ENCODE data around the gene ABHD14A.
"Not testable (repeated sequence)": the region's sequence is repeated elsewhere in the genome, so short reads cannot be mapped to it uniquely, and the experiment has no call there.

The ABHD14A gene

DNA sequence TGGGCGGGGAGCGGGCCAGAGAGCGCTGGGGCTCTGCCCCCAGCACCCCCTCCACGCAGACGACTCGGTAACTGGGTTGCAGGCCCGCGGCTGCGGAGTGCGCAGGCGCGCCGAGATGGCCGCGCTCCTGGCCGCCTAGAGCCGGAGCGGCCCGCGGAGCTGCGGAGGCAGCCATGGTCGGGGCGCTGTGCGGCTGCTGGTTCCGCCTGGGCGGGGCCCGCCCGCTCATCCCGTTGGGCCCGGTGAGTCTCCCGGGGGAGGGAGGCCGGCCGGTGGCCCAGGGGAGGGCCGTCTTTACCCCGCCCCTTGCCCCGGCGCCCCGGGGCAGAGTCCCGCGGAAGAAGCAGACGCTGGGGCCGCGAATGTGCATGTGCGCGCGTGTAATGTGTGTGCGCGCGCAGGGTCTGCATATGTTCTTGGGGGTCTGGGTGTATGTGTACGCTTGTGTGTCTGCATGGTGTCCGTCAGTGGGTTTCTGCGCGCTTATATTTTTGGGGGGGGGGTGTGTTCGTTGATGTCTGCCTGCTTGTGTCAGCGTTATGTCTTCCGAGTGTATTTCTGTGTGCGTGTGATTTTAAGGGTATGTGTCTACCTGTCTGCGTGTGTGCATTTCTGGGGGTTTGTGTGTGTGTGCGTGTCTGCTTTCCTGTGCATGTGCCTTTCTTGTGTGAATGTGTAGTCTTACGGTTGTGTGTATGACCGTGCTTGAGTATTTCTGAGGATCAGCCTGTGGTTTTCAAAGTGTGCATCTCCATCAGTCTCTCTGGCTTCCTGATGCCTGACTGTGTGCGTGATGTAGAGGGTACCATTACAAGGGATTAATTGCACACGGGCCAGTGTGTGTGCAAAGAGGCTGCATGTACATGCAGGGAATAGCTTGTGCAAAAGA lies at the start of gene ABHD14A:
ABHD14A (plus strand) TSS at position 102 of the 889 bp plus-strand sequence; CDS start at position 174, 72 bp downstream.
- peak; percentile 66 for DNase-seq (ENCODE audit: low spot score)

DNA sequence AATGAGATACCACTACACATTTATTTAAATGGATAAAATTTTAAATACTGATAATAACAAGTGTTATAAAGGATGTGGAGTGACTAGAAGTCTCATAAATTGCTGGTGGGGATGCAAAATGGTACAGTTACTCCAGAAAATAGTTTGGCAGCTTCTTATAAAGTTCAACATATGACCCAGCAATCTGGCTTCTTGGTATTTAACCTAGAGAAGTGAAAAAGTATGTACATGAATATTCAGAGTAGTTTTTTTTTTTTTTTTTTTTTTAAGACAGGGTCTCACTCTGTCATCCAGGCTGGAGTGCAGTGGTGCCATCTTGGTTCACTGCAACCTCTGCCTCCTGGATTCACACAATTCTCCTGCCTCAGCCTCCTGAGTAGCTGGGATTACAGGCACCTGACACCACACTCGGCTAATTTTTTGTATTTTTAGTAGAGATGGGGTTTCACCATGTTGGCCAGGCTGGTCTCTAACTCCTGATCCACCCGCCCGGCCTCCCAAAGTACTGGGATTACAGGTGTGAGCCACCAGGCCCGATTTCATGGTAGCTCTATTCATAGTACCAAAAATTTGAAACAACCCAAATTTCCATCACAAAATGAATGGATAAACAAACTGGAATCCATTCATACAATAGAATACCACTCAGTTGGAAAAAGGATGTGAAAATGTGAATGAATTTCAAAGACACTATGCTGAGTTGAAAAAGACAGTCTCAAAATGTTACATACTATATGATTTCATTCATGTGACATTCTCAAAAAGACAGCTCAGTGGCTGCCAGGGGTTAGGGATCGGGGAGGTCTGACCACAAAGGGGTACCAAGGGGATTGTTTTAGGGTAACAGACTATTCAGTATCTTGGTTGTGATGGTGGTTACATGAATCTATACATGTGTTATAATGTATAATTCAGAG lies 47.5 kb upstream of the ABHD14A start:
- DNase-seq (ENCODE audit: low spot score), result no peak

DNA sequence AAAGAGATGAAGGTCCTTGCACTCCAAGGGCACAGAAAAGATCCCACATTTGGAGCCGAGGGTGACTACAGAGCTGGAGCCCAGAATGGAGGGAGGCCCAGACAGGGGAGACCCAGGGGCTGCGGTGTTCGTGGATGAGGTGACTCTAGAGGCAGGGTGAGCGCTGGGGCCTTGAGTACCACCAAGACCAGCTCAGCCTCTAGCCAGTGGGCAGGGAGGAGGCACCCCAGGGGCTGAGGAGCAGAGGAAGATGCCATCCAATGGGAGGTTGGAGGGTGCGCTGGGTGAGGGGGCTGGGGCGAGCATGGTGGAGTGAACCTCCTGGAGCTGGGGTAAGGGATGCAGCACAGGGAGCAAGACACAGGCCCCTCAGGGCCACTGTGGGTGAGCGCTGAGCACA lies 46.4 kb upstream of the ABHD14A start:
- DNase-seq (ENCODE audit: low spot score), result no peak

DNA sequence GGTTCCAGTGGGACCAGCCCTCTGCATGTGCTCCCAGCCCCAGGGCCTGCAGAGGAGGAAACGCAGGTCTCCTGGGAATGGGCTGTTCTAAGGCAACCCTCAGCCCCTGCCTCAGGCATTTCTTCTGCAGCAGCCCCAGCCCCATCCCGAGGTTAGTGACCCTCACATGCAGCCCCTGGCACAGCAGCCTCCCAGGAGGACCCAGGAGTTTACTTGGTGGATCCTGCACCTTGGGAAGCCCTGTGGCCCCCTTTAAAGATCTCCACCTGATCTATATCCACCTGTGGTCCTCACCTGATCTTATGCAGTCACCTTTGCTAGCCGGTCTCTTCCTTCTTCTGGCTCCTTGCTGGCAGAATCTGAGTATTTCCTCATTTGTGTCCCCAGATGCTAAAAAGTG lies 45.9 kb upstream of the ABHD14A start:
- not testable (repeated sequence) for DNase-seq (ENCODE audit: low spot score)

DNA sequence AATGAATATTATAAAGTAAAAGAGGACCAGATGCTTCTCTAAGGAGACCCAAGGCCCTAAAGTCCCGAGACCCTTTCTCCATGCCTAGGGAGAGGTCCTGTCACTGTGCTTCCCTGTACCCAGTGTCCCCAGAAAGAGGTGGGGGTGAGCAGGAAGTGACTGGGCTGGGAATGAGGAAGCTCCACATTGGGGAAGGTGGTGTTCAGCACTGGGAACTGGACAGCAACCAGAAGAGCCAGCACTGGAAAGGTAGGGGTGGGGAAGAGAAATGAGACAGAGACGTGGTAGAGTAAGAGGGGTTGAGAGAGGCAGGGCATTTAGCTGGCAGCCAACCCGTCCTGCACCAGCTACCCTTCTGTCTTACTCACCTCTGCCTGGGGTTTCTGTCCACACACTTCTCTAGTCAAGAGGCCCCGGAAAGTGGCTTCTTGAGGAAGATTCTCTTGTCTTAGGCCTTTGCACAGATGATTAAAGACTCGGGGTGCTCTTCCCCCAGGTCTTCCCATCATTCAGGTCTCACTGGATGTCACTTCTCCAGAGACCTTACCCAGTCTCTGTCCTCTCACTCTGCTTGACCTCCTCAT lies 45.4 kb upstream of the ABHD14A start:
- no peak for DNase-seq (ENCODE audit: low spot score)

DNA sequence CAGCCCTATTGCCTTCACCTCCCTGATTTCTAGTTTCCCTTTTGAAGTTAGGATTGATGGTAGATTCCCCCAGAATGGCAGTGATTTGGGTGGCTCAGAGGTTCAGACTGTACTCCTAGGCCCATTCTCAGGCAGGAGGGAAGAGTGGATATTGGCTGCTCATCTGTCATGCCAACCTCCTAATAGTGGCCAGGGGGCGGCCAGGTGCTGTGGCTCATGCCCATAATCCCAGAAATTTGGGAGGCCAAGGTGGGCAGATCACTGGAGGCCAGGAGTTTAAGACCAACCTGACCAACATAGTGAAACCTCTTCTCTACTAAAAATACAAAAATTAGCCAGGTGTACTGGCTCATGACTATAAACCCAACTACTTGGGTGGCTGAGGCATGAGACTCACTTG lies 44.4 kb upstream of the ABHD14A start:
- no peak for DNase-seq (ENCODE audit: low spot score)

DNA sequence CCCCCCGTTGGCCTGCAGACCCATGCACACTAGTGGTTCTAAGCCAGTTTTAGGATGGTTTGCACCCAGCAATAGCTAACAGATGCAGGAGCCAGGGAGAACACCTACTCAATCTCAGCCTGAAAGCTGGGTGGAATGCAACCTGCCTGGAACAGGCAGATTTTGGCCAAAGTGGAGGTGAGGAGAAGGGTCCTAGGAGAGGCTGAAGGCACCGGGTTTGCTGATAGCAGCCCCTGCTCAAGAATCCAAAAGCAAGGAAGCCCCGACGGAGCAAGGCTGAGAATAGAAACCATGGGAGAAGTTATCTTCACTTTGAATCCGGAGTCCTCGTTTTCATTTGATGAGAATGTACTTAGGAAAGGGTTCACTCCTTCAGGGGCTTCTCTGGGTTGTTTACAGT lies 43.1 kb upstream of the ABHD14A start:
- DNase-seq (ENCODE audit: low spot score), result no peak

DNA sequence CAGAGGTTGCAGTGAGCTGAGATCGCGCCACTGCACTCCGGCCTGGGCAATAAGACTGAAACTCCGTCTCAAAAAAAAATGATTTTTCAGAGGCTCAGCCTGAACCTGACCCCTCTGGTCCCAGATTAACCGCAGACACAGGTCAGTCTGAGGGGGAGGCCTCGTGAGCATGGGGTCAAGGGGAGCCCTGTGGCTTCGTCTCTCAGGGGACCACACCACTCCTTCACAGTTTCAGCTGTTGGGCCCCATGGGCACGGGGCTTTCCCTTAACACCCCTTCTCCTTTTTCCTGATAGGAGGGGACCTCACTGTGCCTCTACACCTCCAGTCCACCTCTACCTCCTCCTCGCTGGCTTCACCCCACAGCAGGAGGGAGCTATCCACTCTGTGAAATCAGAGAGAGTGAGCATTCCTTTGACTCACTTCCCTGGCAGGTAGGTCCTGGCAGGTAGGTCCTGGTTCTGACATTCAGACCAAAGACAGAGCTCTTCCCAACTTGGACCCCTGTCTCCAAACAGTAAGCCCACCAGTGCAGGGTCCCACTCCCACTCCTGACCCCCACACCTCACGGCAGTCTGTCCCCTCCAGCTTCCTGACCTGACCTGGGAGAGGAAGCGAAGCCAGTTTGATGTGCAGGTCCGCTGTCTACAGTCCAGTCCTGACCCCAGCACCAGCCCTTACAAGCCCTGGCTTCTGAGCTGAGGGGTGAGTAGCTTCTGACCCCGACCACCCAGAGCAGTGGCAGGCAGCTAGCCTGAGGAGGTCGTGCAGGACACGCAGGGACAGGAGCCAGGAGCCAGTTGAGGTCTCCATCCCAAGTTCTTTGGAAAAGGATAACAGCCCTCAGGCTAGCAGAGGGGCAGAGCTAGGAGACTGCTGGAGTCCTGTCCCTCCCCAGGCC lies 42.1 kb upstream of the ABHD14A start:
- DNase-seq (ENCODE audit: low spot score), result no peak

DNA sequence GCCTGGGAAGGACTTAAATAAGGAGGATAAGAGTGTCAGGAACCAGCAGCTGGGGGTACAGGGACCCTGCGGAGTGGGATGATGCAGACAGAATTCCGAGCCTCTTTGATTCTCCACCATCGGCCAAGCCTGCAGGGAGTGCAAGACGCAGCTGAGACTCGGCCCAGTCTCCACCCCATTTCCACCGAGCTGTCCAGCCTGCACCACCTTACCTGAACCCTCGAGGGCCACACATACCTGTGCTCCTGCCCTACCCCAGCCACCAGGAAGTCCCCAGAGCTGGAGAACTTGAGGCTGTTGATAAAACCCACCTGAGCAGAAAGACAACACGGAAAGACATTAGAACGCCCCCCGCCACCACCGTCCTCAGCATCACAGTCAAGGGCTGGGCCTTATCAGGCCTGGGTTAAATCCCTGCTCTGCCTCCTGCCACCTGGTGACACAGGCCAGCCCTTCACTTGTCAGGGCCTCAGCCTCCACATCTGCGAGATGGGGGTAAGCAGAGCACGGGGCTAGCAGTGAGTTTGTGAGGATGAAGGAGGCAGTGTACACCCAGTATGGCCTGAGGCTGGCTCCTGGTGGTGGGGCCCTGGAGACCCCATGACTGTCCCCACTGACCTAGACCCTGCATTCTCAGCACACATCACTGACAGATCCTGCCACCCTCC lies 41.3 kb upstream of the ABHD14A start:
- DNase-seq (ENCODE audit: low spot score), result no peak

DNA sequence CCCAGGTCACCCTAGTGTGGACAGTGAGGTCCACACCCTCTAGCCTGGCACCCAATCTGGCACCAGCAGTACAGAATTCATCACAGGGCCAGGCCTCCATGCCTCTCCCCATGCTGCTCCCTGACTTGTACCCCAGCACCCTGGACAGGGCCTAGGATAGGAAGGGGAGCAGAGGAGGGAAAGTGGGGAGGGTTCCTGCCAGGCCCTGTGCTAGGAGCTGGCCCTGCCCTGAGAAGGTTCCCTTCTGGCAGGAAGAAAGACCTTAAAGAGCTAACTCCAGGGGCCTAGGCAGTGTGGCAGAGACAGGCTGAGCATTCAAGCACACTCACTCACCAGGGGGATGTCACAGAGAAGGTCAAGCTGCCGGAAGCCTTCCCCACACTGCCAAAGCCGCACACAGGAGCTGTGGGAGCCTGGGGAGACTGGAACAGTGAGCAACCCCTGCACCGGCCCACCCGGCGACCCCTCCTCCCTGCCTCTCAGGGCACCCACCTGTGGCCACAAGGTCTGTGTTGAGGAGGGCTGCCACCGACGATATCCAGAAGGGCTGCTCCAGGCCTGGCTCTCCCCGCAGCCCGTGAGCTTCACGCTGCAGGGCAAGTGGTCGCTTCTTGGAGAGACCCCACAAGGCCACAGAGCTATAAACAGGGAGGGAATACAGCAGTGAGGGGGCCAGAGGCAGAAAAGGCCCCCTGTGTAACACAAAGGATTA lies 40.6 kb upstream of the ABHD14A start:
- DNase-seq (ENCODE audit: low spot score), result no peak

DNA sequence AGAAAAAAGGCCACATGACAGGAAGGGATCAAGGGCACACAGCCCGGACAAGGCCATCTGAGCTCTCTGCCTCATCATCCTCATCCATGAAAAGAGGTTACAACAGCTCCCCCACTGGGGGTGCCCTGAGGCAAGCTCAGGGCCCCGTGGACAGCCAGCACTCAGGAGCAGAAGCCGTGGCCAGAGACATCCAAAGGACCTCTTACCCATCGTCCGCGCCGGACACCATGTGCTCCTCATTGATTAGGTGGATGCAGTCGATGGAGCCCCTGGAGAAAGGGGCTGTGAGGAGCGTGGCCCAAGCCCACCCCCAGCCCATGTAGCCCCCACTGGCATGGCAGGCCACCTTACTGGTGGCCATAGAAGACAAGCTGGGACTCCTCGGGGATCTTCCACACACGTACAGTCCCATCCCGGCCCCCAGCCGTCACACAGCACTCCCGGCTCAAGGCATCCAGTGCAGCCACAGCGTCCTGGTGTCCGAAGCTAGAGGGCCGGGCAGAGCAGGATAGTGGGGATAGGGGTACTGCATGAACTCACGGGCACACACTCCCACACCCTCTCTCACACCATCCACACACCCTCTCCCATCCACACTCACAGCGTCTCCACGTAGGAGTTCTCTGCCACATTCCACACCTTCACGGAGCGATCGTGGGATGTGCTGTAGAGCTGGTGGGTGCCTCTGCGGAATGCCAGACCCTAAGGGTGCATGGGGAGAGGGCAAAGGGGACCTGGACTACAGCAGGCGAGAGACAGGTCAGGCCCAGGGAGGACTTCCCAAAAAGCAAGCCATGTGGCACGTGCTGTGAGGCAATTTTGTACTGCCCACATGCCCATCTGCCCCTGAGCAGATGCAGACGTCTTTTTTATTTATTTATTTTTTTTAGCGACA lies 39.6 kb upstream of the ABHD14A start:
- DNase-seq (ENCODE audit: low spot score), result no peak

DNA sequence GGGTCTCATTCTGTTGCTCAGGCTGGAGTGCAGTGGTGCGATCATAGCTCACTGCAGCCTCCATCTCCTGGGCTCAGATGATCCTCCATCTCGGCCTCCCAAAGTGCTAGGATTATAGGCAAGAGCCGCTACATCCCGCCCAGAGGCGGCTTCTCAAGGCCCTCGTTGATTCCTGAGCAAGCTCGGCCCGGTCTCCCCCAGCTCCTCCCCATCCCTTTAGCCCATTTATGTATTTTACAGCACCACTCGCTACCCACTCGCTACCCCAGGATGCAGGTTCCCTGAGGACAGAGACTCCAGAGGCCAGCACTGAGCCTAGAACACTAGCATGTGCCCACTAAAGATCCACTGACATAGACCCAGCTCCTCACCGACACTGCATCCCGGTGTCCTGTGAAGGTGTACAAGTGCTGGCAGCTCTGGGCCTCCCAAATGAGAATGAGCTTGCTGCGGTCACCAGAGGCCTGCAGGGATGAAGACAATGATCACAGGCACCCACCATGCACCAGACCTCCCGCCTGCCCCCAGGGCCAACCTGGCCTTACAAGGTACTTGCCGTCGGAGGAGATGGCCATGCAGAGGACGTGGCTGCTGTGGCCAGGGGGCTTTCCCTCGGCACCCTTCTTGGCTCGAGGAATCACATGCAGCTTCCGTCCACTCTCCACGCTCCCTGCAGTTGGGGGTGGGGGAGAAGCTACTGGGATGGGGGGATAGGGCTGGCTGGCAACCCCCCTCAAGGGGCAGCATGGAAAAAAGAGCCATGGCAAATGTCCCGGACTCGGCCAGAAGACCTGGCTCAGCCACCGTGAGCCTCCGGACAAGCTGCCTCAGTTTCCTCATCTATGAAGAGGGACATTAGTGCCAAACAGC lies 38.7 kb upstream of the ABHD14A start:
- no peak for DNase-seq (ENCODE audit: low spot score)

DNA sequence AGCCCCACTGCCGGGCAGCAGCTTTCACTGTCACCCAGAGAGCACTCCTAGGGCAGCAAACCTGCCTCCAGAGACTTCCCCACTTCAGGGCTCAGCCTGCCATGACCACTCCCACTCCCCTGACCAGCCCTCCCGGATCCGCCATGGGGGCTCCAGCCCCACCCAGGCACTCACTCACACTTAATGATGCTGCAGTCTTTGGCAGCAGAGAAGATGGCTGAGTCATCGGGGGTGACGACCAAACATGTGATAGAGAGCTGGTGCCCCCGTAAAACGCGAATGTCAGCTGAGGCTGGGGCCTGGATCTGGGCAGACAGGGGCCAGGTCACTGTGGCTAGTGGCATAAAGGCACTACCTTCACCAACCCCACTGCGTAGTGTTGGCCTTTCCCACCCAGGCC lies 37.9 kb upstream of the ABHD14A start:
- DNase-seq (ENCODE audit: low spot score), result no peak

DNA sequence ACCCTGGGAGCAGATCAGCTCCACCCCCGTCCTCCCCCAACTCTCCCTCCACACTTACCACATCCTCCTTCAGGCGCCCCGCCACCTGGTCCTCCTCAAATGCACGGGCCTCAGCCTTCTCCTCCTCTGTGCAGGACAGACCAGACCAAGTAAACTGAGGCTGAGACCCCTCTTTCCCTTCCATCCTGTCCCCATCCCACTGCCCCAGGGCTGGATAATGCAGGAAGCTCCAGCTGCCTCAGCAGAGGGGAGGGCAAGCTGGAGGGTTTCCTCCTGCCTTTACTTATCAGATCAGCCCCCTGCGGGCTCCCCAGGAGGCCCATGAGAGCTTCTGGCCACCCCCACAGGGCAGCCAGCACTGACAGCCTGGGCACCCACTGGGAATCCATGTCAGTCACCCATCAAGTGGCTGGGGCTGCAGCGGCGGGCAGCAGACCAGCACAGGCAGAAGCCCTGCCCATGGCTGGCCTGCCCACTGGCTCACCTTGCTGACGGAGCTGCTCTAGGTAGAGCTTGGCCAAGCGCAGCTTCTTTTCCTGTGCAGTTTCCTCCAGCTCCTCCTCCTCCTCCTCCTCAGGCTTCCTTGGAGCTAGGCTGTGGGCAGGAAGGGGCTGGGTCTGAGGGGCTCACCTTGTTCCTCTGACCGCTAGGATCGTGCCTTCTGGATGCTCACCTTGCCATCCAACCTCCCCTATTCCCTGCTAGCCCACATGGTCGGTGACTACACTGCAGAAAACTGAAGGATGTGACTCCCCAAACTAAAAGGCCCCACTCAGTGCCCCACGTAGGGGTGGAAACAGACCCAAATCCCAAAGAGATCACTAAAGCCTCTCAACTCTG lies 37.0 kb upstream of the ABHD14A start:
- DNase-seq (ENCODE audit: low spot score), result no peak

DNA sequence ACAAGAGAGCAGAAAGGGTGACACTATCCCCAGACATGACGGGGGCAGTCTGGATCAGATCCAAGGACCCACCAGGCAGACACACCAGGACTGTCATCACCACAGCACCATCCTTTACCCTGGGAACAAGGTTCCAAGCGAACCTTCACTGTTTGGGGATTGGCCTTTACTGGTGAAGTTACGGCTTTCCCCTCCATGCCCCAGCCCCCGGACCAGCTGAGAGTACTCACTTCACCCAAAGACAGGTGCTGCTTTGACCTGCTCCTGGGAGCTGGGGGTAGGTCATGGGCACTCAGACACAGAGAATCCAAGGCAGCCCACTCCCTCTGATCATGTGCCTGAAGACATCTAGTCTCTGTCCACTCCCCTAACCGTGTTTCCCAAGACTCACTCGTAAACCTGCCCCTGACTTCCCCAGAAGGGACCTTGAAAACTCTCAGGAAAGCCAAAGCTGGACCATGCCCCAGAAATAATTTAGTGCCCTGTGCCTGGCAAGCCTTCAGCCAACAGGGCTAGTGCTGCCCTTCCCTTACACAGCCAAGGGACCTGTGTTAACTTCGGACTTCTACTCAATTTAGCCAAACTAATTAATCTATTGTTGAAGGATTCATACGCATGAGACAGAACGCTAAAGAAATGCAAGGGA lies 36.0 kb upstream of the ABHD14A start:
- no peak for DNase-seq (ENCODE audit: low spot score)

DNA sequence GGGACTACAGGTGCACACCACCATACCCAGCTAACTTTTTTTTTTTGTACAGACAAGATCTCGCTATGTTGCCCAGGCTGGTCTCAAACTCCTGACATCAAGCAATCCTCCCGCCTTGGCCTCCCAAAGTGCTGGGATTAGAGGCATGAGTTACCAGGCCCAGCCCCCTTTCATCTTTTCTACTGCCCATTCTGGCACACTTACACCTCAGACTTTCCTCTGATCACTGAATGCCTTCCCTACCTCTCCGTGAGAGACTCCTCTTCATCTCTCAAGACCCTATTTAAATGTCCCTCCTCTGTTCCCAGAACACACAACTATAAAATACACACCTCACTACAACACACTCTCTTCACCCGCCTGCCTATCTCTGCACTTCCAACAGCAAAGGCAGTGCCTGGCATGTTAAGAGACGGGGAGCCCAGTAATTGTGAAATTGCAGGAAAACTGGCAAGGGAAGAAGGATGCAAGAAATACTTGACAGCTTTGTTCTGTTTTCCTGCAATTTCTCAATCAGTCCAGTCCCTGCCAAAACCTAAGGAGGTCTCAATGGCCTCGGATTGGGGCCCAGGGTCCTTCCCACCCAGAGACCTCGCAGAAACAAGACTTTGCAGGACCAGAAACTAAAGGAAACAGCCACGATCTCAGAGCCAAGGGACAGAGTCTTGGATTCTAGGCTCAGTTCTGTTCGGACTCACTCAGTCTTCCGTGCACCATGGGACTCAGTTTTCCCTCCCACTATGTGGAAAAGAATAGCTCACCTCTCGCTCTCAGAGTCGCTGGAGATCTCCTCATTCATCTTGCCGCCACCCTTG lies 34.0 kb upstream of the ABHD14A start:
- DNase-seq (ENCODE audit: low spot score), result no peak

Data from hematopoietic multipotent progenitor cell treated with erythropoietin and hydrocortisone succinate and interleukin-3 and kit ligand, for 15 days (in vitro differentiated cells).